HEK293 (cell line): ENCODE measurements around the gene SLC17A5.

ENCODE experiments used
- CTCF ChIA-PET: fragments of 350-600 bp; formaldehyde crosslinking; extraction: SDS; loops from one replicate; lab custom pipeline; 2021; ENCODE audit warnings: antibody characterized with exemption; lab: Yijun Ruan, JAX
- POLR2A ChIA-PET: fragments of 300-600 bp; formaldehyde crosslinking; extraction: SDS; loops from one replicate; lab custom pipeline; 2020; ENCODE audit warnings: antibody characterized with exemption, inconsistent platforms; lab: Yijun Ruan, JAX
- H3K27ac ChIP-seq: fragments of 200-500 bp; sonication (Bioruptor generic); 2 replicates; pipeline ENCODE4 v1.5.1; 2014; ENCODE audit warnings: low read depth, low read length, control low read depth, inconsistent platforms; ENCODE audit errors: extremely low read depth
- H3K36me3 ChIP-seq, 2 experiments: fragments of 200-500 bp in 1 of 2; sonication (Bioruptor generic) in 1 of 2; 1 replicate in 1 of 2; 2 replicates in 1 of 2; pipeline ENCODE4 v1.5.1; 2014 to 2017; ENCODE audit warnings: inconsistent platforms in 2 of 2, low read length in 2 of 2; ENCODE audit not compliant: control insufficient read depth in 2 of 2, insufficient read depth in 1 of 2
- H3K4me1 ChIP-seq: fragments of 200-500 bp; sonication (Bioruptor generic); 2 replicates; pipeline ENCODE4 v1.5.1; 2014; ENCODE audit warnings: mild to moderate bottlenecking, low read length, inconsistent platforms; ENCODE audit not compliant: control insufficient read depth, insufficient read depth
- H3K4me3 ChIP-seq: 2 replicates; pipeline ENCODE4 v1.5.1; 2011; ENCODE audit warnings: low read depth, mild to moderate bottlenecking, control low read depth, low read length, moderate library complexity
- H3K9me3 ChIP-seq: fragments of 200-500 bp; sonication (Bioruptor generic); 2 replicates; pipeline ENCODE4 v1.5.1; 2014; ENCODE audit warnings: low read depth, low read length, inconsistent platforms; ENCODE audit not compliant: control insufficient read depth, insufficient read depth
- MYNN ChIP-seq: fragments of 450-650 bp; formaldehyde crosslinking; IDR thresholded peaks from 2 replicates; pipeline ENCODE4 v1.5.1; 2016; ENCODE audit warnings: missing biosample characterization, missing genetic modification characterization, borderline replicate concordance
- SALL2 ChIP-seq: fragments of 450-650 bp; formaldehyde crosslinking; IDR thresholded peaks from 2 replicates; pipeline ENCODE4 v1.5.0; 2017; ENCODE audit warnings: missing biosample characterization, mild to moderate bottlenecking, missing genetic modification characterization, borderline replicate concordance
- YY1 ChIP-seq: fragments of 450-650 bp; formaldehyde crosslinking; IDR thresholded peaks from 2 replicates; pipeline ENCODE4 v1.5.1; 2018; ENCODE audit warnings: missing biosample characterization, missing genetic modification characterization
- ZBTB8A ChIP-seq: fragments of 450-650 bp; formaldehyde crosslinking; IDR thresholded peaks from 2 replicates; pipeline ENCODE4 v1.5.1; 2016; ENCODE audit warnings: missing biosample characterization, missing genetic modification characterization
- ZFP37 ChIP-seq: fragments of 450-650 bp; formaldehyde crosslinking; IDR thresholded peaks from 2 replicates; pipeline ENCODE4 v1.5.1; 2016; ENCODE audit warnings: missing biosample characterization, missing genetic modification characterization
- ZNF114 ChIP-seq: fragments of 450-650 bp; formaldehyde crosslinking; IDR thresholded peaks from 2 replicates; pipeline ENCODE4 v1.5.0; 2017; ENCODE audit warnings: missing biosample characterization, missing genetic modification characterization
- ZNF138 ChIP-seq: fragments of 450-650 bp; formaldehyde crosslinking; IDR thresholded peaks from 2 replicates; pipeline ENCODE4 v1.5.1; 2016; ENCODE audit warnings: missing biosample characterization, missing genetic modification characterization, borderline replicate concordance
- ZNF248 ChIP-seq: fragments of 450-650 bp; formaldehyde crosslinking; IDR thresholded peaks from 2 replicates; pipeline ENCODE4 v1.5.1; 2017; ENCODE audit warnings: missing biosample characterization, missing genetic modification characterization
- ZNF292 ChIP-seq: fragments of 450-650 bp; formaldehyde crosslinking; IDR thresholded peaks from 2 replicates; pipeline ENCODE4 v1.5.1; 2016; ENCODE audit warnings: low read depth, missing biosample characterization, missing genetic modification characterization, borderline replicate concordance
- ZNF335 ChIP-seq: fragments of 450-650 bp; formaldehyde crosslinking; conservative IDR thresholded peaks from 2 replicates; pipeline ENCODE4 v1.5.1; 2016; ENCODE audit warnings: missing biosample characterization, missing genetic modification characterization
- ZNF416 ChIP-seq: fragments of 450-650 bp; formaldehyde crosslinking; IDR thresholded peaks from 2 replicates; pipeline ENCODE4 v1.5.1; 2016; ENCODE audit warnings: missing biosample characterization, missing genetic modification characterization
- ZNF473 ChIP-seq: fragments of 450-650 bp; formaldehyde crosslinking; IDR thresholded peaks from 2 replicates; pipeline ENCODE4 v1.5.1; 2017; ENCODE audit warnings: missing biosample characterization, missing genetic modification characterization
- ZNF510 ChIP-seq: fragments of 450-650 bp; formaldehyde crosslinking; IDR thresholded peaks from 2 replicates; pipeline ENCODE4 v1.5.1; 2018; ENCODE audit warnings: mild to moderate bottlenecking, missing genetic modification characterization, missing biosample characterization; ENCODE audit not compliant: insufficient replicate concordance
- ZNF544 ChIP-seq: fragments of 450-650 bp; formaldehyde crosslinking; IDR thresholded peaks from 2 replicates; pipeline ENCODE4 v1.5.0; 2017; ENCODE audit warnings: missing biosample characterization, missing genetic modification characterization
- ZNF600 ChIP-seq: fragments of 450-650 bp; formaldehyde crosslinking; IDR thresholded peaks from 2 replicates; pipeline ENCODE4 v1.5.1; 2016; ENCODE audit warnings: missing biosample characterization, missing genetic modification characterization
- ZNF776 ChIP-seq: fragments of 450-650 bp; formaldehyde crosslinking; IDR thresholded peaks from 2 replicates; pipeline ENCODE4 v1.5.0; 2017; ENCODE audit warnings: missing biosample characterization, missing genetic modification characterization, borderline replicate concordance
- ZNF792 ChIP-seq: fragments of 450-650 bp; formaldehyde crosslinking; IDR thresholded peaks from 2 replicates; pipeline ENCODE4 v1.5.1; 2016; ENCODE audit warnings: missing biosample characterization, missing genetic modification characterization
- ZNF843 ChIP-seq: fragments of 450-650 bp; formaldehyde crosslinking; IDR thresholded peaks from 2 replicates; pipeline ENCODE4 v1.5.1; 2016; ENCODE audit warnings: missing biosample characterization, missing genetic modification characterization
- TF ChIP-seq, protein P1 (sequence below): fragments of 450-650 bp; formaldehyde crosslinking; IDR thresholded peaks from 2 replicates; pipeline ENCODE4 v1.5.1; 2016; ENCODE audit warnings: missing biosample characterization, missing genetic modification characterization
- TF ChIP-seq, protein P2 (sequence below): fragments of 450-650 bp; IDR thresholded peaks from 2 replicates; pipeline ENCODE4 v1.5.1; 2018; ENCODE audit warnings: missing biosample characterization, mild to moderate bottlenecking, missing genetic modification characterization
- TF ChIP-seq, protein P3 (sequence below): fragments of 450-650 bp; formaldehyde crosslinking; IDR thresholded peaks from 2 replicates; pipeline ENCODE4 v1.5.1; 2016; ENCODE audit warnings: missing biosample characterization, missing genetic modification characterization
- TF ChIP-seq, protein P4 (sequence below): IDR thresholded peaks from 2 replicates; pipeline ENCODE4 v1.6.1; 2011; ENCODE audit warnings: mild to moderate bottlenecking, low read depth, low read length, borderline replicate concordance
- TF ChIP-seq, protein P5 (sequence below): fragments of 450-650 bp; formaldehyde crosslinking; IDR thresholded peaks from 2 replicates; pipeline ENCODE4 v1.5.1; 2016; ENCODE audit warnings: missing biosample characterization, missing genetic modification characterization
- TF ChIP-seq, protein P6 (sequence below): fragments of 450-650 bp; formaldehyde crosslinking; IDR thresholded peaks from 2 replicates; pipeline ENCODE4 v1.5.1; 2016; ENCODE audit warnings: missing biosample characterization, missing genetic modification characterization, low read depth

Gene SLC17A5

DNA sequence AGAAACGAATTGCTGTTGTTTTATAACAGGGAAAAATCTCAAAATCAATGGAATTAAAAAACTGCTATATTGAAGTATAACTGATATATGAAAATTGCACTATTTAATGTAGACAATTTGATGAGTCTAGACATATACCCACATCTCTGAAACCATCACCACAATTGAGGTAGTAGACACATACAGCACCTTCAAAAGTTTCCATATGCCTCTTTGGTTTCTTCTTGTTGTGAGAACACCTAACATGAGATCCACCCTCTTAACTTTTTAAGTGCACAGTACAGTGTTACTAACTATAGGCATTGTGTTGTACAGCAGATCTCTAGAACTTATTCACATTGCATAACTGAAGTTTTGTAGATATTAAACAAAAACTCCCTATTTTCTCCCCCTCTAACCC is 14.0 kb upstream of the SLC17A5 start:
- POLR2A ChIA-PET: no interaction called here
- no peaks in the 10 kb centered on the region for H3K4me1 ChIP-seq
- TF ChIP-seq ZNF544: no peak
- TF ChIP-seq, protein P1, sequence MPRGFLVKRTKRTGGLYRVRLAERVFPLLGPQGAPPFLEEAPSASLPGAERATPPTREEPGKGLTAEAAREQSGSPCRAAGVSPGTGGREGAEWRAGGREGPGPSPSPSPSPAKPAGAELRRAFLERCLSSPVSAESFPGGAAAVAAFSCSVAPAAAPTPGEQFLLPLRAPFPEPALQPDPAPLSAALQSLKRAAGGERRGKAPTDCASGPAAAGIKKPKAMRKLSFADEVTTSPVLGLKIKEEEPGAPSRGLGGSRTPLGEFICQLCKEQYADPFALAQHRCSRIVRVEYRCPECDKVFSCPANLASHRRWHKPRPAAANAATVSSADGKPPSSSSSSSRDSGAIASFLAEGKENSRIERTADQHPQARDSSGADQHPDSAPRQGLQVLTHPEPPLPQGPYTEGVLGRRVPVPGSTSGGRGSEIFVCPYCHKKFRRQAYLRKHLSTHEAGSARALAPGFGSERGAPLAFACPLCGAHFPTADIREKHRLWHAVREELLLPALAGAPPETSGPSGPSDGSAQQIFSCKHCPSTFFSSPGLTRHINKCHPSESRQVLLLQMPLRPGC (tag by site-specific recombination): no peak
- TF ChIP-seq ZNF600: no peak
- TF ChIP-seq ZNF510: no peak
- TF ChIP-seq MYNN (tag by site-specific recombination): no peak
- TF ChIP-seq ZNF792: no peak
- no peak for TF ChIP-seq ZNF335 (tag by site-specific recombination)
- TF ChIP-seq ZBTB8A: no peak
- TF ChIP-seq, all 188 proteins: peak for 0
- Histone ChIP-seq H3K9me3 (no peaks in the 10 kb centered on the region), H3K27ac (no peak overlapping the region), H3K36me3 (no peaks in the 10 kb centered on the region), H3K4me3 (no peak overlapping the region)
- CTCF ChIA-PET: interaction anchor here (0.7 to 3.5 kb wide), 3 partner anchors 7 to 66 kb away, joined by 3 to 33 read pairs (median 4); no protein-coding TSS in a partner anchor

DNA sequence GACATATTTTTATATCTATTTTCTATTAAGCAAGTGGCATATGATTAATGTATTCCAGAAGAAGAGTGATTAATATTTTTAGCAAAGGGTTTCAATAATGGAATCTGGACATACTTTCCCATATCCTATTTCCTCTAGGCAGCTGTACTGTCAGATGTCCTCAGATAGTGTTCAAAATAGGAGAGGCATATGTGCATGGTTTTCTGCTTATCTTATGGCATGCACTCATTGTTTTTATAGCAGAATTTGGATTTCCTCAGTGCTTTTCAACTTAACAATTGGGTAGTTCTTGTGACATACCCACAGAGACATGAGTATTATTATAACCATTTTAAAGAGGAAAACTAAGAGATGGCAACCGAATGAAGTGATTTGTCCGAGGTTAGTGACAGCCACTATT is 12.6 kb upstream of the SLC17A5 start:
- ChIA-PET POLR2A (interaction anchor here (0.5 to 0.9 kb wide), 2 partner anchors 12 to 13 kb away, joined by 3 read pairs; no protein-coding TSS in a partner anchor), CTCF (interaction anchor here (0.7 to 3.5 kb wide), 4 partner anchors 9 to 1766 kb away, joined by 3 to 33 read pairs (median 12); no protein-coding TSS in a partner anchor)
- Histone ChIP-seq H3K36me3 (no peaks in the 10 kb centered on the region), H3K9me3 (no peaks in the 10 kb centered on the region), H3K27ac (no peak overlapping the region), H3K4me3 (no peak overlapping the region), H3K4me1 (no peaks in the 10 kb centered on the region)
- TF ChIP-seq, protein P2, sequence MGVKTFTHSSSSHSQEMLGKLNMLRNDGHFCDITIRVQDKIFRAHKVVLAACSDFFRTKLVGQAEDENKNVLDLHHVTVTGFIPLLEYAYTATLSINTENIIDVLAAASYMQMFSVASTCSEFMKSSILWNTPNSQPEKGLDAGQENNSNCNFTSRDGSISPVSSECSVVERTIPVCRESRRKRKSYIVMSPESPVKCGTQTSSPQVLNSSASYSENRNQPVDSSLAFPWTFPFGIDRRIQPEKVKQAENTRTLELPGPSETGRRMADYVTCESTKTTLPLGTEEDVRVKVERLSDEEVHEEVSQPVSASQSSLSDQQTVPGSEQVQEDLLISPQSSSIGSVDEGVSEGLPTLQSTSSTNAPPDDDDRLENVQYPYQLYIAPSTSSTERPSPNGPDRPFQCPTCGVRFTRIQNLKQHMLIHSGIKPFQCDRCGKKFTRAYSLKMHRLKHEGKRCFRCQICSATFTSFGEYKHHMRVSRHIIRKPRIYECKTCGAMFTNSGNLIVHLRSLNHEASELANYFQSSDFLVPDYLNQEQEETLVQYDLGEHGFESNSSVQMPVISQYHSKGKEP (tag by site-specific recombination): no peak
- TF ChIP-seq SALL2 (tag by site-specific recombination) (no peak), ZNF416 (no peak), ZFP37 (tag by site-specific recombination) (no peak), ZNF473 (tag by site-specific recombination) (no peak), ZNF292 (tag by site-specific recombination) (no peak), ZNF138 (tag by site-specific recombination) (no peak), ZNF776 (tag by site-specific recombination) (no peak), ZNF114 (tag by site-specific recombination) (no peak), YY1 (tag by site-specific recombination) (no peak), ZNF843 (tag by site-specific recombination) (no peak), ZNF248 (tag by site-specific recombination) (no peak)
- TF ChIP-seq, protein P3, sequence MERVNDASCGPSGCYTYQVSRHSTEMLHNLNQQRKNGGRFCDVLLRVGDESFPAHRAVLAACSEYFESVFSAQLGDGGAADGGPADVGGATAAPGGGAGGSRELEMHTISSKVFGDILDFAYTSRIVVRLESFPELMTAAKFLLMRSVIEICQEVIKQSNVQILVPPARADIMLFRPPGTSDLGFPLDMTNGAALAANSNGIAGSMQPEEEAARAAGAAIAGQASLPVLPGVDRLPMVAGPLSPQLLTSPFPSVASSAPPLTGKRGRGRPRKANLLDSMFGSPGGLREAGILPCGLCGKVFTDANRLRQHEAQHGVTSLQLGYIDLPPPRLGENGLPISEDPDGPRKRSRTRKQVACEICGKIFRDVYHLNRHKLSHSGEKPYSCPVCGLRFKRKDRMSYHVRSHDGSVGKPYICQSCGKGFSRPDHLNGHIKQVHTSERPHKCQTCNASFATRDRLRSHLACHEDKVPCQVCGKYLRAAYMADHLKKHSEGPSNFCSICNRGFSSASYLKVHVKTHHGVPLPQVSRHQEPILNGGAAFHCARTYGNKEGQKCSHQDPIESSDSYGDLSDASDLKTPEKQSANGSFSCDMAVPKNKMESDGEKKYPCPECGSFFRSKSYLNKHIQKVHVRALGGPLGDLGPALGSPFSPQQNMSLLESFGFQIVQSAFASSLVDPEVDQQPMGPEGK: no peak
- TF ChIP-seq, protein P4, sequence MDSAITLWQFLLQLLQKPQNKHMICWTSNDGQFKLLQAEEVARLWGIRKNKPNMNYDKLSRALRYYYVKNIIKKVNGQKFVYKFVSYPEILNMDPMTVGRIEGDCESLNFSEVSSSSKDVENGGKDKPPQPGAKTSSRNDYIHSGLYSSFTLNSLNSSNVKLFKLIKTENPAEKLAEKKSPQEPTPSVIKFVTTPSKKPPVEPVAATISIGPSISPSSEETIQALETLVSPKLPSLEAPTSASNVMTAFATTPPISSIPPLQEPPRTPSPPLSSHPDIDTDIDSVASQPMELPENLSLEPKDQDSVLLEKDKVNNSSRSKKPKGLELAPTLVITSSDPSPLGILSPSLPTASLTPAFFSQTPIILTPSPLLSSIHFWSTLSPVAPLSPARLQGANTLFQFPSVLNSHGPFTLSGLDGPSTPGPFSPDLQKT: no peak
- TF ChIP-seq, protein P5, sequence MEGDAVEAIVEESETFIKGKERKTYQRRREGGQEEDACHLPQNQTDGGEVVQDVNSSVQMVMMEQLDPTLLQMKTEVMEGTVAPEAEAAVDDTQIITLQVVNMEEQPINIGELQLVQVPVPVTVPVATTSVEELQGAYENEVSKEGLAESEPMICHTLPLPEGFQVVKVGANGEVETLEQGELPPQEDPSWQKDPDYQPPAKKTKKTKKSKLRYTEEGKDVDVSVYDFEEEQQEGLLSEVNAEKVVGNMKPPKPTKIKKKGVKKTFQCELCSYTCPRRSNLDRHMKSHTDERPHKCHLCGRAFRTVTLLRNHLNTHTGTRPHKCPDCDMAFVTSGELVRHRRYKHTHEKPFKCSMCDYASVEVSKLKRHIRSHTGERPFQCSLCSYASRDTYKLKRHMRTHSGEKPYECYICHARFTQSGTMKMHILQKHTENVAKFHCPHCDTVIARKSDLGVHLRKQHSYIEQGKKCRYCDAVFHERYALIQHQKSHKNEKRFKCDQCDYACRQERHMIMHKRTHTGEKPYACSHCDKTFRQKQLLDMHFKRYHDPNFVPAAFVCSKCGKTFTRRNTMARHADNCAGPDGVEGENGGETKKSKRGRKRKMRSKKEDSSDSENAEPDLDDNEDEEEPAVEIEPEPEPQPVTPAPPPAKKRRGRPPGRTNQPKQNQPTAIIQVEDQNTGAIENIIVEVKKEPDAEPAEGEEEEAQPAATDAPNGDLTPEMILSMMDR (tag by site-specific recombination): no peak
- TF ChIP-seq, protein P6, sequence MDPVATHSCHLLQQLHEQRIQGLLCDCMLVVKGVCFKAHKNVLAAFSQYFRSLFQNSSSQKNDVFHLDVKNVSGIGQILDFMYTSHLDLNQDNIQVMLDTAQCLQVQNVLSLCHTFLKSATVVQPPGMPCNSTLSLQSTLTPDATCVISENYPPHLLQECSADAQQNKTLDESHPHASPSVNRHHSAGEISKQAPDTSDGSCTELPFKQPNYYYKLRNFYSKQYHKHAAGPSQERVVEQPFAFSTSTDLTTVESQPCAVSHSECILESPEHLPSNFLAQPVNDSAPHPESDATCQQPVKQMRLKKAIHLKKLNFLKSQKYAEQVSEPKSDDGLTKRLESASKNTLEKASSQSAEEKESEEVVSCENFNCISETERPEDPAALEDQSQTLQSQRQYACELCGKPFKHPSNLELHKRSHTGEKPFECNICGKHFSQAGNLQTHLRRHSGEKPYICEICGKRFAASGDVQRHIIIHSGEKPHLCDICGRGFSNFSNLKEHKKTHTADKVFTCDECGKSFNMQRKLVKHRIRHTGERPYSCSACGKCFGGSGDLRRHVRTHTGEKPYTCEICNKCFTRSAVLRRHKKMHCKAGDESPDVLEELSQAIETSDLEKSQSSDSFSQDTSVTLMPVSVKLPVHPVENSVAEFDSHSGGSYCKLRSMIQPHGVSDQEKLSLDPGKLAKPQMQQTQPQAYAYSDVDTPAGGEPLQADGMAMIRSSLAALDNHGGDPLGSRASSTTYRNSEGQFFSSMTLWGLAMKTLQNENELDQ (tag by site-specific recombination): no peak
